ENCODE data around the gene WHRN.

The WHRN gene

GRCh38 chr9:114375386-114376175 is 129.7 kb downstream of the WHRN start:
- no peak for DNase-seq

- no peak for DNase-seq
These were observed 130.3 kb downstream of the WHRN start for GRCh38 chr9:114374936-114375335.

GRCh38 chr9:114373960-114374730 is 131.1 kb downstream of the WHRN start:
- DNase-seq: no peak

- no peak for DNase-seq
These were observed 132.3 kb downstream of the WHRN start for GRCh38 chr9:114372921-114373448.

- no peak for DNase-seq
These were observed 133.0 kb downstream of the WHRN start for GRCh38 chr9:114371973-114372917.

GRCh38 chr9:114371343-114371944 is 133.8 kb downstream of the WHRN start:
- DNase-seq: no peak

GRCh38 chr9:114370968-114371320 is 134.3 kb downstream of the WHRN start:
- no peak for DNase-seq

- peak; percentile 50 for DNase-seq
These were observed 134.9 kb downstream of the WHRN start for GRCh38 chr9:114370251-114370967.

GRCh38 chr9:114369216-114370130 is 135.8 kb downstream of the WHRN start:
- no peak for DNase-seq

GRCh38 chr9:114367772-114368569 is 137.3 kb downstream of the WHRN start:
- DNase-seq: no peak

GRCh38 chr9:114367366-114367765 is 137.9 kb downstream of the WHRN start:
- no peak for DNase-seq

- DNase-seq: no peak
These were observed 138.7 kb downstream of the WHRN start for GRCh38 chr9:114366334-114367128.

- no peak for DNase-seq
These were observed 140.1 kb downstream of the WHRN start for GRCh38 chr9:114365194-114365593.

GRCh38 chr9:114364134-114365041 is 140.9 kb downstream of the WHRN start:
- no peak for DNase-seq

- DNase-seq: no peak
These were observed 141.8 kb downstream of the WHRN start for GRCh38 chr9:114363424-114363823.

- no peak for DNase-seq
These were observed 142.9 kb downstream of the WHRN start for GRCh38 chr9:114362394-114362793.

GRCh38 chr9:114361542-114361941 is 143.7 kb downstream of the WHRN start:
- no peak for DNase-seq

- no peak for DNase-seq
These were observed 145.5 kb downstream of the WHRN start for GRCh38 chr9:114359801-114360200.

Data from NCI-H2171 treated with DMSO at 0.1 percent for 48 hours (cell line).